ENCODE results near the gene VRK1.

GRCh38 chr14:96922986-96923385, 125.8 kb downstream of the VRK1 start:
- no peak for TF ChIP-seq CTCF (IDR thresholded peaks at IDR 0.05)
- no peak for TF ChIP-seq EZH2phosphoT487 (IDR thresholded peaks at IDR 0.05)

All from neural progenitor cell (in vitro differentiated cells).